Measurements from ENCODE around the gene CCDC9B. TPM values are rescaled to one million over a fixed set of nuclear protein-coding genes. Genes with fewer than 3 reads are reported as not detected.
A peak's percentile ranks its signal among the peaks of the same experiment; 100 is the strongest.

Gene CCDC9B
- total and polyA plus RNA-seq, 7 donors: 5.1 to 97.2 (median 43.9) TPM

- no peak for DNase-seq
- peak overlapping the region; percentile 90 to 99 (median 99) for H3K27ac ChIP-seq
- TF ChIP-seq POLR2AphosphoS5 (IDR thresholded peaks at IDR 0.05): peak in 2 of 4 donors; percentile 8 to 20
- TF ChIP-seq POLR2A (IDR thresholded peaks at IDR 0.05): no peak
- H3K27me3 ChIP-seq: no peaks in the 10 kb centered on the region
- 61 to 64% methylated on average over 2 of the region's 2 CpGs for WGBS, 2 donors
- peak overlapping the region; percentile 79 to 96 (median 90) for H3K4me3 ChIP-seq
- intact Hi-C loops (cut with DNase I): no loop called here
- H3K36me3 ChIP-seq: no peaks in the 10 kb centered on the region
- H3K9me3 ChIP-seq: no peaks in the 10 kb centered on the region
- H3K4me1 ChIP-seq: peaks cover 0 to 84% (median 73%) of the 10 kb centered on the region in 4 donors
Measured at GRCh38 chr15:40325188-40325587, 15.6 kb downstream of the CCDC9B start.

DNA sequence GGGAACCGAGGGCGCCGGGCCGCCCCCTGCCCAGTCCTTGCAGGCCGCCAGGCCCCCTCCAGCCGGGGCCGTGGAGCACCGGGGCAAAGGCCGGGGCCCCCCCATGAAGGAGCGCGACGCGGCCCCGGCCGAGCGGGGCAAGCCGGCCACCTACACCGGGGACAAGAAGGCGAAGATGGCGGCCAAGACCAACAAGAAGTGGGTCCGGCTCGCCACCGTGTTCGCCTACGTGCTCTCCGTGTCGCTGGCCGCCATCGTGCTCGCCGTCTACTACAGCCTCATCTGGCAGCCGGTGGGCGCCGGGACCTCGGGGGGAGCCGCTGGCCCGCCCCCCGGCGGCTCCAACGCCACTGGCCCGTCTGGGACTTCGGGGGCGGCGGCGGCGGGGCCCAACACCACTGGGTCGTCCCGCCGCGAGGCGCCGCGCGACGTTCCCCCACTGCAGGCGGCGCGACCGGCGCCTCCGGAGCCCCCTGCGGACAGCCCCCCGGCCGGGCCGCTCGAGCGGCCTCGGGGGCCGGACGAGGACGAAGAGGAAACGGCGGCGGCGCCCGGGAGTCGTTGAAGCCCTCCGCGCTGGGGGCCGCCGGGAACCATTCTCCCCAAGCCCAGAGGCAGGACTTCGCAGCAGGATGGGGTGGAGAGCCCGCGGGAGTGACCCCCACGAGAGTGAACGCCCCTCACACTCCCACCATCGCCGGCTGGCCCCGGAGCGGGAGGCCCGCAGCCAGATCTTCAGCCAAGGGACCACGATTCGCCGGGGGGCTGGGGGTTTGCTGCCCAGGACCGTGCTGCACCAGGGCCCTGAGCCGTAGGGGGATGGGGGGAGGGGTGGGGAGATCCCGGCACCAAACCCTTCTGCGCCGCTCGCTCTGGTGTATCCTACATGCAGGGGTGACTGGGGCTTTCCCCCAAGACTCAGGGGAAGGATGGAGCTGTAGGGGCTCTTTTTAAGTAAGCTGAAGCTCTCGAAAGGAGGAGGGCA is 16.5 kb downstream of the CCDC9B start:
- no peaks in the 10 kb centered on the region for H3K36me3 ChIP-seq
- intact Hi-C loops (cut with DNase I): loop anchor here (1.0 to 5.0 kb wide), 3 partner anchors 15 to 232 kb away; partner anchors contain the start of gene IVD
- peak overlapping the region; percentile 90 to 99 (median 99) for H3K27ac ChIP-seq
- peak overlapping the region; percentile 79 to 96 (median 90) for H3K4me3 ChIP-seq
- no peaks in the 10 kb centered on the region for H3K9me3 ChIP-seq
- WGBS, 2 donors: 1% methylated on average over 101 of the region's 101 CpGs
- no peak for TF ChIP-seq POLR2A (IDR thresholded peaks at IDR 0.05)
- TF ChIP-seq POLR2AphosphoS5 (IDR thresholded peaks at IDR 0.05): peak in 3 of 4 donors; percentile 4 to 50 (median 25)
- no peak for TF ChIP-seq EP300 (IDR thresholded peaks at IDR 0.05)
- peaks cover 0 to 74% (median 64%) of the 10 kb centered on the region in 4 donors for H3K4me1 ChIP-seq
- DNase-seq: no peak
- H3K27me3 ChIP-seq: no peaks in the 10 kb centered on the region

DNA sequence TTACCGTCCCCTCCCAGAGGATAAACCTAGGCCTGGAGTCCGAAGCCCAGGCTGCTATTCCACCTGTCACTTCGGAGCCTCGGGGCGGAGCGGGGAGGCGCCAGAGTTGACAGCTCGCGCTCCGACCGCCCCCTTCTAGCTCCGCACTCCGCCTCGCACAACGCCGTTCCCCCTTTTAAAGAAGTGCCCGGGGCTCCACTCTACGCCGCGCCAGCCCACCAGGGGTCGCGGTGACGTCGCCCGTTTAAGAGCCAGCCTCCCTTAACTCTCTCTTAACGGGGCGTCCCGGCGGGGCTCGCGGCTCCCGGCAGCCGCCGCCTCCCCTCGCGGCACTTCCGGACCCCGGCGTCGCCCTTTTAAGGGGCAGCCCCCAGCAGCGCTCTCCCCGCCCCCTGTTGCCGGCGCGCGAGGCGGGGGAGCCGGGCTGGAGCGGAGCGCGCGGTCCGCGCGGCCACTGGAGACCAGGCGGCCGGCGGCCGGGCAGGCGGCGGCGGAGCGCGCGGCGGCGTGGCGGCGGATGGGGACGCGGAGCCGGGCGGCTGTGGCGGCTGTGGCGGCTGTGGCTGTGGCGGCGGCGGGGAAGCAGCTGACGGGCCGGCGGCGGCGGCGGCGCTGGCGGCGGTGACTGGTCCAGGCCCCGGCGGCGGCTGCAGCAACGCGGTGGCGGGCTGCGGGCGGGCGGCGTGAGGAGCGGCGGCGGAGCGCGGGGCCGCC is 17.3 kb downstream of the CCDC9B start, which contains the start of gene INAFM2:
Gene INAFM2, plus strand, starts transcription at position 454 of the 714 bp plus-strand sequence. CDS start 364 bp downstream, outside the sequence.
- intact Hi-C loops (cut with DNase I): loop anchor here (1.0 to 5.0 kb wide), 3 partner anchors 16 to 231 kb away; partner anchors contain the start of gene IVD
- WGBS, 2 donors: 0% methylated on average over 103 of the region's 103 CpGs
- no peaks in the 10 kb centered on the region for H3K36me3 ChIP-seq
- peak; percentile 96 for DNase-seq
- H3K4me1 ChIP-seq: peaks cover 0 to 66% (median 55%) of the 10 kb centered on the region in 4 donors
- peak within 1 kb of the TSS; percentile 79 to 96 (median 90) for H3K4me3 ChIP-seq
- H3K9me3 ChIP-seq: no peaks in the 10 kb centered on the region
- H3K27me3 ChIP-seq: no peaks in the 10 kb centered on the region
- TF ChIP-seq POLR2A (IDR thresholded peaks at IDR 0.05) (peak in 1 of 2 donors; percentile 60), POLR2AphosphoS5 (IDR thresholded peaks at IDR 0.05) (peak; percentile 69 to 85 (median 74)), EP300 (IDR thresholded peaks at IDR 0.05) (peak in 2 of 4 donors; percentile 7 to 45), CTCF (IDR thresholded peaks at IDR 0.05) (peak in 3 of 4 experiments; percentile 59 to 64 (median 61))
- H3K27ac ChIP-seq: peak within 1 kb of the TSS; percentile 90 to 99 (median 99)

GRCh38 chr15:40322531-40323238 is 18.1 kb downstream of the CCDC9B start:
- Histone ChIP-seq H3K4me3 (peak overlapping the region; percentile 23 to 96 (median 90)), H3K36me3 (no peaks in the 10 kb centered on the region), H3K27ac (peak overlapping the region; percentile 84 to 99 (median 98)), H3K4me1 (peaks cover 0 to 59% (median 48%) of the 10 kb centered on the region in 4 donors), H3K27me3 (no peaks in the 10 kb centered on the region), H3K9me3 (no peaks in the 10 kb centered on the region)
- peak; percentile 83 for DNase-seq
- TF ChIP-seq POLR2AphosphoS5 (IDR thresholded peaks at IDR 0.05): peak; percentile 69 to 81 (median 72)
- TF ChIP-seq POLR2A (IDR thresholded peaks at IDR 0.05): peak; percentile 12 to 35
- no peak for TF ChIP-seq CTCF (IDR thresholded peaks at IDR 0.05)
- WGBS, 2 donors: 41 to 50% methylated on average over 26 of the region's 26 CpGs
- intact Hi-C loops (cut with DNase I): loop anchor here (1.0 to 5.0 kb wide), 3 partner anchors 17 to 230 kb away; partner anchors contain the start of gene IVD

DNA sequence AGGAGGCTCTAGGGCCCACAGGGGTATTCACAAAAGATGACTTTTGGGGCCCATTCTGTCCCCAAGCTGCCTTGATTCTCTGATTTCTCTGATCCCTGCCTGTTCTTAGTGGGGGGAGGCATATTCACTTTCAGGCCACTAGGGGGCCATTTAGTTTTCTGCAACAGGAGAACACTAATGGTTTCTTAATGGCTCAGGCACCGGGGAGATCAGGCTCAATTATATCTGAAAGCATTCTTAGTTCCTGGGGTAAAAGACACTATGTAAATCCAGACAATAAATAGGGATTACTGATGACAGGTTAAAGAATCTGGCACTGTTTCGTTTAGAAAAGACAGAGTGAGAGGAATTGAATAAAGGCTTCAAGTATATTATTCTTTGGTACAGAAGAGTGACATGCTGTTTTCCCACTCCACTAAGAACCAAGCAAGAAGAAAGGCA is 19.8 kb downstream of the CCDC9B start:
- Histone ChIP-seq H3K27me3 (no peaks in the 10 kb centered on the region), H3K4me3 (no peak overlapping the region), H3K4me1 (peaks cover 0 to 41% (median 31%) of the 10 kb centered on the region in 4 donors), H3K9me3 (no peaks in the 10 kb centered on the region), H3K36me3 (no peaks in the 10 kb centered on the region), H3K27ac (peak overlapping the region; percentile 84 to 99 (median 98))
- intact Hi-C loops (cut with DNase I): loop anchor here (2.0 to 5.0 kb wide), 4 partner anchors 46 to 229 kb away; partner anchors contain the start of gene IVD
- 0 to 3% methylated on average over 2 of the region's 2 CpGs for WGBS, 2 donors
- no peak for TF ChIP-seq POLR2AphosphoS5 (IDR thresholded peaks at IDR 0.05)
- no peak for TF ChIP-seq POLR2A (IDR thresholded peaks at IDR 0.05)
- no peak for TF ChIP-seq EP300 (IDR thresholded peaks at IDR 0.05)
- TF ChIP-seq CTCF (IDR thresholded peaks at IDR 0.05): peak; percentile 67 to 92 (median 90)
- peak; percentile 79 for DNase-seq
